ENCODE results near the gene BRMS1.

Gene BRMS1

GRCh38 chr11:66337103-66337899, 7.6 kb downstream of the BRMS1 start:
- DNase-seq (ENCODE audit: low read depth, low spot score), result no peak

- no peak for DNase-seq (ENCODE audit: low read depth, low spot score)
These were observed 8.4 kb downstream of the BRMS1 start, which contains the start of gene RIN1 for GRCh38 chr11:66336234-66337102. Gene RIN1, minus strand, starts transcription at chr11:66336434. Its CDS starts 32 bp downstream, at chr11:66336402.

GRCh38 chr11:66335531-66336233, 9.2 kb downstream of the BRMS1 start:
- no peak for DNase-seq (ENCODE audit: low read depth, low spot score)

DNA sequence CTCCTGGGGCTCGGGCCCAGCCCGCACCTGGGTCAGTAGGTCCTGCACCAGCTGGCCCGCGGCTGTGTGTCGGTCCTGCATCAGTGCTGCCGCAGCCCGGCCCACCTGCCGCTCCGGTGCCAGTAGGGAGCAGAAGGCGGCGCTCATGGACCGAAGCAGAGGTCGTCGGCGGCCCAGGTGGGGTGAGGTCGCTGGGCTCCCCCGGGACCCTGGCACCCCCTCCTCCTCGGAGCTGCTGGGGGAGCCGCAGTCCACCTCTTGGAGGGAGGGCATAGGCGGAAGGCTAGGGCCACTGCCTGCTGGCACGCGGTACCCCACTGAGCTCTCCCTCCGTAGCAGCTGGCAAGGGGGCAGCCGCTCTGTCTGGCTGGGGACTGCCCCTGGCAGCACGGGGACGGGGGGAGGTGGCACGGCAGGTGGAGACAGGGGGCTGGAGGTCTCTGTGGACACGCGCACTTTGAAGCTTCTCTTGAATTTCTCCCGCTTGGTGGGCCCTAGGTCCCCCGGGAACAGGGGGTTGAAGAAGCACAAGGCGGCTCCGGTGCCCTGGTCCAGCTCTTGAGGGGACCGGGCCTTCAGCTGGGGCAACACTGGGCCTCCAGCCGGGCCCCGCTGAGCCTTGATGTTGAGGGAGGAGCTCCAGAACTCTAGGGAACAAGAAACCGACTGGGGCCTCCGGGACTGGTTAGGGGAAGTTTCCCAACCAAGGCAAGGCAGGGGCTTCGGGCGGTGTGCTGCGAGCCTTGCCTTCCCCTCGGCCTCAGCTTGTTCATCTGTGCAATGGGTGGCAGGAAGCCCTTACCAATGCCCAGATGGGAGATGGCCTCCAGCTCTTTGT, 10.1 kb downstream of the BRMS1 start:
- no peak for DNase-seq (ENCODE audit: low read depth, low spot score)

DNA sequence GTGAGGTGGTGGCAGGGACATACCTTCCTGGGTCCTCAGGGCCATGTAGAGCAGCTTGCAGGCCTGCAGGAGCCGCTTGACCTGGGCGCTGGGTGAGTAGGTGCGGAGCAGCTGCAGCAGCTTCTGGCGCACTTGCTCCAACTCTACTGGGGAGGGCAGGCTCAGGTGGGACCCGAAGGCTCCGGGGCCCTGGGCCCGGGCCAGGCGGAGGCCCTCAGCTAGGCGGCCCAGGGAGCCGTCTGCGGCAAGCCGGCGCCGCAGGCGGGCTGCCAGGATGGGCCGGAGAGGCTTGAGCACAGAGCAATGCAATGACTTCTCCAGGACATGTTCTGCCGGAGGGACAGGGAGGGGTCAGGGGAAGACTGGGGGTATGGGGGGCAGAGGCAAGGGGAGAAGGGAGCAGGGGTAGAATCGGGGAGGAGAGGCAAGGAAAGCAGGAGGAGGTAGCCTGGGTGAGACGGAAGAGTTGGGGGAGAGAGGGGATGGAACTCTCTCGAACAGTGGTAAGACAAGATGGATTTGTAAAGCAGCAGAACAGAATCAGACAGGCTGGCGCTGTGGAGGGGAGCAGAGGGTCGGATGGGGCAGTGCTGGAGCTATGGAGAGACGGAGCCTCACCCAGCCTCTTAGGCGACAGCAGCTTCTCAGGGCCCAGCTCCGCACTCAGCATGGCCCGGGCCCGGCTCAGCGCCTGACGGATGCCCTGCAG, 10.9 kb downstream of the BRMS1 start:
- no peak for DNase-seq (ENCODE audit: low read depth, low spot score)

- DNase-seq (ENCODE audit: low read depth, low spot score), result no peak
These were observed 11.6 kb downstream of the BRMS1 start for GRCh38 chr11:66333220-66333877.

GRCh38 chr11:66332371-66333219, 12.3 kb downstream of the BRMS1 start:
- DNase-seq (ENCODE audit: low read depth, low spot score), result no peak

DNA sequence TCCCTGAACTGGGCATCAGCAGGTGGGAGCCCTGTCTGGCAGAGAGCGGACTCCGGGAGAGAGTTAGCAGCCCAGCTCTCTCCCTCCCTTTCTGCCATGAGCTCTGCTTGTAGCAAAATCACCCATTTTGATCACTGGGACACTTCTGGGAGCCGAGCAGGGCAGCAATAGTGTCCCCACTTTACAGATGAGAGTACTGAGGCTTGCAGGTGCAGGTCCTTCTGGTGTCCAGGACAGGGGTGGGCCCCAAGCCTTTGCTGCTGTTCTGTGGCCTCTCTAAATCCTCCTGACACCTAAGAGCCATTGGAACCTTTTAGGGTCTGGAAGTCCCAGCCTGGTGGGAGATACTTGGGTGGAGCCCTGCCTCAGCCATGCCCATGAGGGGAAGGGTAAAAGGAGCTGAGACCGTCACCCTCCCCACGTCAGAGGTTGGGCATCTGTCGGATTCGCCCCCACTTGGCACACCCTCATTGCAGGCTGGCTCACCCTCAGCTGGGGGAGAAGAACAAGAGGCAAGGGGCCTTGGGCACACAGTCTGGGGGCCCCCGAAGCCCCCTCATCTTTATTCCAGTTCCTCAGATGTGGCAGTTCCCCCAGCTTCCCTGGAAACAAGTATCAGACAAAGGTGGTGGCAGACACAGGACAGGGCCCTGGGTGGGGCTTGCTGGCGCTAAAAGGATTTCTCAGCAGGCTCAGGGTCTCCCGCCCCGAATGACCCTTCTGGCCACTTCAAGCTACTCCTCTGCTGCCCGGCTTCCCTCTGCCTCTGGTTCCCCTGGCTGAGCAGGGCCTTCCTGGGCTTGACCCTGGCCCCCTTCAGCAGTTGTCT, 13.1 kb downstream of the BRMS1 start:
- no peak for DNase-seq (ENCODE audit: low read depth, low spot score)

- no peak for DNase-seq (ENCODE audit: low read depth, low spot score)
These were observed 14.0 kb downstream of the BRMS1 start for GRCh38 chr11:66330931-66331330.

GRCh38 chr11:66329165-66329673, 15.7 kb downstream of the BRMS1 start:
- no peak for DNase-seq (ENCODE audit: low read depth, low spot score)

- peak; percentile 62 for DNase-seq (ENCODE audit: low read depth, low spot score)
These were observed 16.4 kb downstream of the BRMS1 start for GRCh38 chr11:66328302-66329144.

DNA sequence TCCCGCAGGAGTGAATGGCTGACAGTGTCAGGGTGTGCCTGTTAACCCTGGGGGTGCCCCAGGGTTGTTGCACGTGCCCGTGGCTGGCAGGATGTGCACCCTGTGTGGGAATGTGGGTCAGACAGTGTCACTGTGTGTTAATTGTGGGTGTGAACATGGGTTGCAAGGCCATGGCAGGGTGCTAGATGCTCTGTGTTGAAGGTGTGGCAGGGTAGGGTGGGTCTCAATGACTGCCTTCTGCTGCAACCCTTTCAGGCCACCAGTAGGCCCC, 16.9 kb downstream of the BRMS1 start:
- no peak for DNase-seq (ENCODE audit: low read depth, low spot score)

GRCh38 chr11:66327171-66328030, 17.5 kb downstream of the BRMS1 start:
- DNase-seq (ENCODE audit: low read depth, low spot score), result no peak

DNA sequence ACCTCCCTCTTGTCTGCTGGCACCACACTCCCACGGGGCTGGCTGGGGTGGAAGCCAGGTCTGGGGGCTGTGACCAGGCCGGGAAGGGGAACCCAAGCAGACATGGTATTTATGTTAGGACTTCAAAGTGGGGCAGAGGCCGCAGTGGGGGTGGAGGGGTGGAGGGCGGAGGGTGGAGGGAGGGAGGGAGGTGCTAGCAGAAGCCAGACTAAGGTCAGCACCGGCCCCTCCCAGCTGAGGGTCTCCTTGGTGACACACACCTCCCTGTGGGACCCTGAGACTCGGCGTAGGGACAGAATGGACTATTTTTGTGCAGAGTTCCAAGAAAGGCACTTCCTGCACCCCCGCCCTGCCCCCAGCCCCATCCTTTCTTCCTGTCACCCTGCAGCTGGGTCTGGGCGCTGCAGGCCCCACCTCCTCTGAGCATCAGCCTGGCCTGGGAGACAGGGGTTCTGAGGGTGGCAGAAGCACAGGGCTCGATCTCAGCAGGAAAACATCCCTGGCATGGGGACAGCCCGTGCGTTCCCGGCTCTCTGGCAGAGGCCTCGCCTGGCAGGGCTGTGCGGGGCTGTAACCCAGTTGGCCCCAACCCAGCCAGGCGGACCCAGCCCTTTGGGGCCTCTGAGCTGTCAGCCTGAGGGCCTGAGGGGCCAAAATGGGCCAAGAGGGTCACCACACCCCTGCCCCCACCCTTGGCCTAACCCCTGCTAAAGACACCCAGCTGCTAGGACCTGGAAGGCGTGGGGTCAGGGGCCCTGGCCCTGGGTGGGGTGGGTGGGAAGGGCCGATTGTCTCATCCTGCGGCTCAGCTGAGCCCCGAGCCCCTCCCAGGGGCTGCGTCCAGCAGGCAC, 18.4 kb downstream of the BRMS1 start:
- no peak for DNase-seq (ENCODE audit: low read depth, low spot score)

- no peak for DNase-seq (ENCODE audit: low read depth, low spot score)
These were observed 19.6 kb downstream of the BRMS1 start for GRCh38 chr11:66325263-66325671.

Data from activated CD4-positive, CD25-positive, alpha-beta regulatory T cell treated with anti-CD3 and anti-CD28 coated beads, Interleukin-2, amount 50 U/mL, for 16 hours (primary cell).